ENCODE measurements around the gene PJA2.

DNA sequence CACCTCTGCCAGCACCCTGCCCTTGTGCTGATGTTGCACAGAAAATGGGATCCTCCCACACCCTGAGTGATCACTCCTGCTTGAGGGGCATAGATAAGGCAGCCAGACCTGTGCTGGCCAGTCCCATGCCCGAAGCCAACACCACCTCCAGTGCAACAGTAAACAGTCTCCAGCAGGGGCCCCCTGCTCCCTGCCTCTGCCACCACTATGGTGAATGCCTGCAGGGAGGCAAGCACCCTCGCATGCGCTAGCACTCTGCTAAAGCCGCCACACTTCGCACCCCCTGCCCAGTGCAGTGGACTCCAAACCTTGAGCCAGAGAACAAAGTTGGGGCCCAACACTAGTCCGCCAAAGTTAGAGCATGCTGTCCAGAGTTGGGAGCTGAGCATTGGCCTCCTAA lies 118.7 kb downstream of the PJA2 start:
- TF ChIP-seq POLR2A (IDR thresholded peaks at IDR 0.05), result no peak
- TF ChIP-seq, protein P1, sequence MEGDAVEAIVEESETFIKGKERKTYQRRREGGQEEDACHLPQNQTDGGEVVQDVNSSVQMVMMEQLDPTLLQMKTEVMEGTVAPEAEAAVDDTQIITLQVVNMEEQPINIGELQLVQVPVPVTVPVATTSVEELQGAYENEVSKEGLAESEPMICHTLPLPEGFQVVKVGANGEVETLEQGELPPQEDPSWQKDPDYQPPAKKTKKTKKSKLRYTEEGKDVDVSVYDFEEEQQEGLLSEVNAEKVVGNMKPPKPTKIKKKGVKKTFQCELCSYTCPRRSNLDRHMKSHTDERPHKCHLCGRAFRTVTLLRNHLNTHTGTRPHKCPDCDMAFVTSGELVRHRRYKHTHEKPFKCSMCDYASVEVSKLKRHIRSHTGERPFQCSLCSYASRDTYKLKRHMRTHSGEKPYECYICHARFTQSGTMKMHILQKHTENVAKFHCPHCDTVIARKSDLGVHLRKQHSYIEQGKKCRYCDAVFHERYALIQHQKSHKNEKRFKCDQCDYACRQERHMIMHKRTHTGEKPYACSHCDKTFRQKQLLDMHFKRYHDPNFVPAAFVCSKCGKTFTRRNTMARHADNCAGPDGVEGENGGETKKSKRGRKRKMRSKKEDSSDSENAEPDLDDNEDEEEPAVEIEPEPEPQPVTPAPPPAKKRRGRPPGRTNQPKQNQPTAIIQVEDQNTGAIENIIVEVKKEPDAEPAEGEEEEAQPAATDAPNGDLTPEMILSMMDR (IDR thresholded peaks at IDR 0.05), result no peak
- no peak for TF ChIP-seq POLR2AphosphoS5 (IDR thresholded peaks at IDR 0.05)
